Body of pancreas (tissue), 4 donors: ENCODE measurements around the gene PTPRJ.

Experiments used
- POLR2A ChIP-seq, 3 donors: fragments of 450-650 bp; IDR thresholded peaks; one replicate each; pipeline ENCODE4 v1.6.1; 2016; ENCODE audit warnings: antibody characterized with exemption in 3 of 3, mild to moderate bottlenecking in 2 of 3
- TF ChIP-seq, protein P1 (sequence below), 7 experiments: fragments of 450-650 bp in 4 of 7; fragments of 200-600 bp in 3 of 7; sonication (generic) in 3 of 7; IDR thresholded peaks; one replicate each; pipeline ENCODE4 v1.5.1; 2016 to 2019; ENCODE audit warnings: antibody characterized with exemption in 7 of 7

DNA sequence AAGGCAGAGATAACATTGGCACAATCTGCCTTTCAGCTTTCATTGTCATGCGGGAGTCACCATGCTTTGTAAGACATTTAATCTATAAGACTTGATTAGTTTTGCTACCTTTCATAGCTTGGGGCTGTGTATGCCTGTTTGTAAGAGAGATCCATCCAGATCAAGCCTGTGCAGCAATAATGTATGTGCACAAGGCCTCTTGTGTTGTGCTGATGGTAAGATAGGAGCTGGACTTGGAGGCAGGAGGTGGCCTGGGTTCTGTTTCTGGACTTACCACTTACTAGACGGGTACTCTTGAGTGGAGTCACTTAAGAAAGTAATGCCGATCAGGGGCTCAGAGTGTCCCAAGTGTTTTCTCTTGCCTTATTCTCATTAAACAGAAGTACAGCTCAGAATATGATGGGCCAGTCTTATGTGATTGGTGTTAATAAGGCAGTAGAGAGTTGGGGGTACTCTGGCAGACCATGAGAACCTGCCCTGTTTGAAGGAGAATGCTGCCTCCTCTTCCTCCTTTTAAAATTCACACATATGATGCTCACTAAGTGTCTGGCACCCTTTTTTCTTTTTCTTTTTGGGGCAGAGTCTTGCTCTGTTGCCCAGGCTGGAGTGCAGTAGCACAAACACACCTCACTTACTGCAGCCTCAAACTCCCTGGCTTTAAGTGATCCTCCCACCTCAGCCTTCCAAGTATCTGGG lies 30.9 kb downstream of the PTPRJ start:
- TF ChIP-seq, protein P1, sequence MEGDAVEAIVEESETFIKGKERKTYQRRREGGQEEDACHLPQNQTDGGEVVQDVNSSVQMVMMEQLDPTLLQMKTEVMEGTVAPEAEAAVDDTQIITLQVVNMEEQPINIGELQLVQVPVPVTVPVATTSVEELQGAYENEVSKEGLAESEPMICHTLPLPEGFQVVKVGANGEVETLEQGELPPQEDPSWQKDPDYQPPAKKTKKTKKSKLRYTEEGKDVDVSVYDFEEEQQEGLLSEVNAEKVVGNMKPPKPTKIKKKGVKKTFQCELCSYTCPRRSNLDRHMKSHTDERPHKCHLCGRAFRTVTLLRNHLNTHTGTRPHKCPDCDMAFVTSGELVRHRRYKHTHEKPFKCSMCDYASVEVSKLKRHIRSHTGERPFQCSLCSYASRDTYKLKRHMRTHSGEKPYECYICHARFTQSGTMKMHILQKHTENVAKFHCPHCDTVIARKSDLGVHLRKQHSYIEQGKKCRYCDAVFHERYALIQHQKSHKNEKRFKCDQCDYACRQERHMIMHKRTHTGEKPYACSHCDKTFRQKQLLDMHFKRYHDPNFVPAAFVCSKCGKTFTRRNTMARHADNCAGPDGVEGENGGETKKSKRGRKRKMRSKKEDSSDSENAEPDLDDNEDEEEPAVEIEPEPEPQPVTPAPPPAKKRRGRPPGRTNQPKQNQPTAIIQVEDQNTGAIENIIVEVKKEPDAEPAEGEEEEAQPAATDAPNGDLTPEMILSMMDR (IDR thresholded peaks at IDR 0.05): no peak
- no peak for TF ChIP-seq POLR2A (IDR thresholded peaks at IDR 0.05)
